ENCODE data around the gene COPS7A. TPM values are rescaled to one million over a fixed set of nuclear protein-coding genes. Genes with fewer than 3 reads are reported as not detected.

Gene COPS7A
- total and polyA plus RNA-seq, 2 experiments from 2014 or later, result 37.7 to 51.9 TPM

DNA sequence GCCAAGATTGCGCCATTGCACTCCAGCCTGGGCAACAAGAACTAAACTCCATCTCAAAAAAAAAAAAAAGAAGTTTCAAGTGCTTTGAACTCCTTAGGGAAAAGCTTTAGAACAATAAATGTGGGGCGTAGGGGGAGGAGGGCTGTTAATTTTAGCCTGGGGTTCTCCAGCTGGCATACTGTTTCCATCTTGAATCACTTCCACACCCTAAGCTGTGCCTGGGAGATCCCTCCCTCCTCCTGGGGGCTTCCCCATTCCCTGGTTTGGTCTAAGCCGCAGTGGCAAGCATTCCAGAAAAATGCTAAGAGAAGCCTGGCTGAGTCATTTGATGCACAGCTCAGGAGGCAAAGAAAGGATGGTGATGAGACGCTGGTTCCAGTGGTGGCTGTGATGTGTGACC is 32.4 kb upstream of the COPS7A start:
- Mint-ChIP-seq H3K4me3 (no peak overlapping the region), H3K4me1 (peaks cover 32% of the 10 kb centered on the region), H3K36me3 (ENCODE audit: low read depth) (no peaks in the 10 kb centered on the region; the same call in 2 of the 3 replicates), H3K9me3 (no peaks in the 10 kb centered on the region), H3K27me3 (ENCODE audit: insufficient read depth, low read depth, poor library complexity) (peaks cover 14% of the 10 kb centered on the region), H3K27ac (no peak overlapping the region)
- H3K4me1 ChIP-seq (ENCODE audit: insufficient read depth), result peaks cover 18% of the 10 kb centered on the region
- H3K4me2 ChIP-seq, result no peak overlapping the region
- peak; percentile 6 for DNase-seq (ENCODE audit: low spot score)
- no peaks in the 10 kb centered on the region for H3K36me3 ChIP-seq (ENCODE audit: insufficient read depth)
- no peak overlapping the region for H3K27ac ChIP-seq (ENCODE audit: low read depth)
- no peaks in the 10 kb centered on the region for H3K27me3 ChIP-seq (ENCODE audit: insufficient read depth)
- H4K20me1 ChIP-seq (replicated peaks; ENCODE audit: insufficient read depth), result no peaks in the 10 kb centered on the region
- TF ChIP-seq ETS1 (IDR thresholded peaks at IDR 0.05) (no peak), ZNF331 (CRISPR knock-in tag; IDR thresholded peaks at IDR 0.05; ENCODE audit: low read depth) (no peak), REST (IDR thresholded peaks at IDR 0.05; ENCODE audit: unreplicated experiment) (no peak), JUNB (IDR thresholded peaks at IDR 0.05; ENCODE audit: unreplicated experiment) (no peak), NANOG (IDR thresholded peaks at IDR 0.05; ENCODE audit: borderline replicate concordance) (no peak), CREB1 (CRISPR knock-in tag; IDR thresholded peaks at IDR 0.05; ENCODE audit: low read depth) (no peak), ZNF114 (CRISPR knock-in tag; IDR thresholded peaks at IDR 0.05) (no peak), EZH2 (IDR thresholded peaks at IDR 0.05; ENCODE audit: low read depth, unreplicated experiment) (no peak), EZH2phosphoT487 (IDR thresholded peaks at IDR 0.05; ENCODE audit: unreplicated experiment) (no peak), STAT1 (IDR thresholded peaks at IDR 0.05; ENCODE audit: unreplicated experiment) (no peak), POLR2AphosphoS5 (IDR thresholded peaks at IDR 0.05; ENCODE audit: low read depth) (no peak)
- TF ChIP-seq, protein P1, sequence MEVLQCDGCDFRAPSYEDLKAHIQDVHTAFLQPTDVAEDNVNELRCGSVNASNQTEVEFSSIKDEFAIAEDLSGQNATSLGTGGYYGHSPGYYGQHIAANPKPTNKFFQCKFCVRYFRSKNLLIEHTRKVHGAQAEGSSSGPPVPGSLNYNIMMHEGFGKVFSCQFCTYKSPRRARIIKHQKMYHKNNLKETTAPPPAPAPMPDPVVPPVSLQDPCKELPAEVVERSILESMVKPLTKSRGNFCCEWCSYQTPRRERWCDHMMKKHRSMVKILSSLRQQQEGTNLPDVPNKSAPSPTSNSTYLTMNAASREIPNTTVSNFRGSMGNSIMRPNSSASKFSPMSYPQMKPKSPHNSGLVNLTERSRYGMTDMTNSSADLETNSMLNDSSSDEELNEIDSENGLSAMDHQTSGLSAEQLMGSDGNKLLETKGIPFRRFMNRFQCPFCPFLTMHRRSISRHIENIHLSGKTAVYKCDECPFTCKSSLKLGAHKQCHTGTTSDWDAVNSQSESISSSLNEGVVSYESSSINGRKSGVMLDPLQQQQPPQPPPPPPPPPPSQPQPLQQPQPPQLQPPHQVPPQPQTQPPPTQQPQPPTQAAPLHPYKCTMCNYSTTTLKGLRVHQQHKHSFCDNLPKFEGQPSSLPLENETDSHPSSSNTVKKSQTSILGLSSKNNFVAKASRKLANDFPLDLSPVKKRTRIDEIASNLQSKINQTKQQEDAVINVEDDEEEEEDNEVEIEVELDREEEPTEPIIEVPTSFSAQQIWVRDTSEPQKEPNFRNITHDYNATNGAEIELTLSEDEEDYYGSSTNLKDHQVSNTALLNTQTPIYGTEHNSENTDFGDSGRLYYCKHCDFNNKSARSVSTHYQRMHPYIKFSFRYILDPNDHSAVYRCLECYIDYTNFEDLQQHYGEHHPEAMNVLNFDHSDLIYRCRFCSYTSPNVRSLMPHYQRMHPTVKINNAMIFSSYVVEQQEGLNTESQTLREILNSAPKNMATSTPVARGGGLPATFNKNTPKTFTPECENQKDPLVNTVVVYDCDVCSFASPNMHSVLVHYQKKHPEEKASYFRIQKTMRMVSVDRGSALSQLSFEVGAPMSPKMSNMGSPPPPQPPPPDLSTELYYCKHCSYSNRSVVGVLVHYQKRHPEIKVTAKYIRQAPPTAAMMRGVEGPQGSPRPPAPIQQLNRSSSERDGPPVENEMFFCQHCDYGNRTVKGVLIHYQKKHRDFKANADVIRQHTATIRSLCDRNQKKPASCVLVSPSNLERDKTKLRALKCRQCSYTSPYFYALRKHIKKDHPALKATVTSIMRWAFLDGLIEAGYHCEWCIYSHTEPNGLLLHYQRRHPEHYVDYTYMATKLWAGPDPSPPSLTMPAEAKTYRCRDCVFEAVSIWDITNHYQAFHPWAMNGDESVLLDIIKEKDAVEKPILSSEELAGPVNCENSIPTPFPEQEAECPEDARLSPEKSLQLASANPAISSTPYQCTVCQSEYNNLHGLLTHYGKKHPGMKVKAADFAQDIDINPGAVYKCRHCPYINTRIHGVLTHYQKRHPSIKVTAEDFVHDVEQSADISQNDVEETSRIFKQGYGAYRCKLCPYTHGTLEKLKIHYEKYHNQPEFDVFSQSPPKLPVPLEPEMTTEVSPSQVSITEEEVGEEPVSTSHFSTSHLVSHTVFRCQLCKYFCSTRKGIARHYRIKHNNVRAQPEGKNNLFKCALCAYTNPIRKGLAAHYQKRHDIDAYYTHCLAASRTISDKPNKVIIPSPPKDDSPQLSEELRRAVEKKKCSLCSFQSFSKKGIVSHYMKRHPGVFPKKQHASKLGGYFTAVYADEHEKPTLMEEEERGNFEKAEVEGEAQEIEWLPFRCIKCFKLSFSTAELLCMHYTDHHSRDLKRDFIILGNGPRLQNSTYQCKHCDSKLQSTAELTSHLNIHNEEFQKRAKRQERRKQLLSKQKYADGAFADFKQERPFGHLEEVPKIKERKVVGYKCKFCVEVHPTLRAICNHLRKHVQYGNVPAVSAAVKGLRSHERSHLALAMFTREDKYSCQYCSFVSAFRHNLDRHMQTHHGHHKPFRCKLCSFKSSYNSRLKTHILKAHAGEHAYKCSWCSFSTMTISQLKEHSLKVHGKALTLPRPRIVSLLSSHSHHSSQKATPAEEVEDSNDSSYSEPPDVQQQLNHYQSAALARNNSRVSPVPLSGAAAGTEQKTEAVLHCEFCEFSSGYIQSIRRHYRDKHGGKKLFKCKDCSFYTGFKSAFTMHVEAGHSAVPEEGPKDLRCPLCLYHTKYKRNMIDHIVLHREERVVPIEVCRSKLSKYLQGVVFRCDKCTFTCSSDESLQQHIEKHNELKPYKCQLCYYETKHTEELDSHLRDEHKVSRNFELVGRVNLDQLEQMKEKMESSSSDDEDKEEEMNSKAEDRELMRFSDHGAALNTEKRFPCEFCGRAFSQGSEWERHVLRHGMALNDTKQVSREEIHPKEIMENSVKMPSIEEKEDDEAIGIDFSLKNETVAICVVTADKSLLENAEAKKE (CRISPR knock-in tag; IDR thresholded peaks at IDR 0.05), result no peak
- TF ChIP-seq, protein P2, sequence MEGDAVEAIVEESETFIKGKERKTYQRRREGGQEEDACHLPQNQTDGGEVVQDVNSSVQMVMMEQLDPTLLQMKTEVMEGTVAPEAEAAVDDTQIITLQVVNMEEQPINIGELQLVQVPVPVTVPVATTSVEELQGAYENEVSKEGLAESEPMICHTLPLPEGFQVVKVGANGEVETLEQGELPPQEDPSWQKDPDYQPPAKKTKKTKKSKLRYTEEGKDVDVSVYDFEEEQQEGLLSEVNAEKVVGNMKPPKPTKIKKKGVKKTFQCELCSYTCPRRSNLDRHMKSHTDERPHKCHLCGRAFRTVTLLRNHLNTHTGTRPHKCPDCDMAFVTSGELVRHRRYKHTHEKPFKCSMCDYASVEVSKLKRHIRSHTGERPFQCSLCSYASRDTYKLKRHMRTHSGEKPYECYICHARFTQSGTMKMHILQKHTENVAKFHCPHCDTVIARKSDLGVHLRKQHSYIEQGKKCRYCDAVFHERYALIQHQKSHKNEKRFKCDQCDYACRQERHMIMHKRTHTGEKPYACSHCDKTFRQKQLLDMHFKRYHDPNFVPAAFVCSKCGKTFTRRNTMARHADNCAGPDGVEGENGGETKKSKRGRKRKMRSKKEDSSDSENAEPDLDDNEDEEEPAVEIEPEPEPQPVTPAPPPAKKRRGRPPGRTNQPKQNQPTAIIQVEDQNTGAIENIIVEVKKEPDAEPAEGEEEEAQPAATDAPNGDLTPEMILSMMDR (conservative IDR thresholded peaks at IDR 0.05; ENCODE audit: low read depth in 2 of 2), result no peak
- peaks cover 23% of the 10 kb centered on the region for H3K79me2 ChIP-seq (replicated peaks; ENCODE audit: insufficient read depth)
- H3F3A ChIP-seq (replicated peaks; ENCODE audit: low read depth), result peaks cover 12% of the 10 kb centered on the region; the same call in 1 of the 2 replicates
- H3K9me2 ChIP-seq (ENCODE audit: insufficient read depth), result no peaks in the 10 kb centered on the region
- no peak overlapping the region for H3K4me3 ChIP-seq
- no peak for ATAC-seq
- no peak overlapping the region for H2AFZ ChIP-seq
